Testis (tissue), 2 donors: ENCODE results near the gene COL23A1.

Source experiments
- CTCF ChIP-seq, 3 experiments: fragments of 450-650 bp in 2 of 3; fragments of 200-600 bp in 1 of 3; sonication (generic) in 1 of 3; IDR thresholded peaks; one replicate each; pipeline ENCODE4 v1.5.1; 2016 to 2019; ENCODE audit warnings: antibody characterized with exemption in 3 of 3, mild to moderate bottlenecking in 2 of 3, moderate library complexity in 1 of 3
- POLR2A ChIP-seq: fragments of 450-650 bp; IDR thresholded peaks from one replicate; pipeline ENCODE4 v1.6.1; 2017; ENCODE audit warnings: antibody characterized with exemption, mild to moderate bottlenecking, moderate library complexity

- TF ChIP-seq CTCF (IDR thresholded peaks at IDR 0.05) = no peak
- no peak for TF ChIP-seq POLR2A
These were observed 35.9 kb downstream of the COL23A1 start for GRCh38 chr5:178554311-178554710.
